Testis (tissue), 3 donors: ENCODE measurements around the gene RPS27L. TPM values are rescaled to one million over a fixed set of nuclear protein-coding genes. Genes with fewer than 3 reads are reported as not detected.

Experiments used
- DNase-seq: peaks from one replicate; pipeline ENCODE4 v3.0.0-alpha.2; 2019
- H3K27ac ChIP-seq, 2 donors: fragments of 200-600 bp; sonication (generic); one replicate each; pipeline ENCODE4 v1.5.1; 2019
- H3K27me3 ChIP-seq: fragments of 200-600 bp; sonication (generic); one replicate; pipeline ENCODE4 v1.5.1; 2019
- H3K36me3 ChIP-seq: fragments of 200-600 bp; sonication (generic); one replicate; pipeline ENCODE4 v1.5.1; 2017; ENCODE audit warnings: low read depth; ENCODE audit errors: missing control alignments
- H3K4me1 ChIP-seq: fragments of 200-600 bp; sonication (generic); one replicate; pipeline ENCODE4 v1.5.1; 2019
- H3K4me3 ChIP-seq, 2 donors: fragments of 200-600 bp; sonication (generic); one replicate each; pipeline ENCODE4 v1.5.1; 2017 to 2019
- H3K9me3 ChIP-seq: fragments of 200-600 bp; sonication (generic); one replicate; pipeline ENCODE4 v1.5.1; 2017
- POLR2A ChIP-seq: fragments of 450-650 bp; IDR thresholded peaks from one replicate; pipeline ENCODE4 v1.6.1; 2017; ENCODE audit warnings: antibody characterized with exemption, mild to moderate bottlenecking, moderate library complexity
- WGBS, 2 donors: methylation state at CpG; one replicate each; pipeline ENCODE4 v1.1.5; 2018; 5-methylcytosine and 5-hydroxymethylcytosine counted together
- intact Hi-C: fragments of 100-400 bp; cut with DNase I; formaldehyde crosslinking; loops from one replicate; pipeline ENCODE4 v1.15.1; 2023; ENCODE audit warnings: low total_unique reads
- polyA plus RNA-seq: library from polyadenylated mRNA; stranded (reverse); fragments of 350-450 nt; fragmentation: Illumina TruSeq; extraction: RNeasy Lipid Tissue Mini Kit (QIAGEN cat#74804); gene quantifications from one replicate; pipeline ENCODE4 v1.2.3, GENCODE V29; 2014; ENCODE audit warnings: low read depth, low replicate concordance; ENCODE audit not compliant: insufficient read depth
- total RNA-seq, 2 donors: library from RNA; depleted of rRNA; stranded (reverse); fragments of >200 nt; gene quantifications; one replicate each; pipeline ENCODE4 v1.2.3, GENCODE V29; 2016
- TF ChIP-seq, protein P1 (sequence below), 3 experiments: fragments of 450-650 bp in 2 of 3; fragments of 200-600 bp in 1 of 3; sonication (generic) in 1 of 3; IDR thresholded peaks; one replicate each; pipeline ENCODE4 v1.5.1; 2016 to 2019; ENCODE audit warnings: antibody characterized with exemption in 3 of 3, mild to moderate bottlenecking in 2 of 3, moderate library complexity in 1 of 3

The RPS27L gene
- total and polyA plus RNA-seq, 3 donors from 2014 or later: 34.3 to 69.7 (median 46.6) TPM

DNA sequence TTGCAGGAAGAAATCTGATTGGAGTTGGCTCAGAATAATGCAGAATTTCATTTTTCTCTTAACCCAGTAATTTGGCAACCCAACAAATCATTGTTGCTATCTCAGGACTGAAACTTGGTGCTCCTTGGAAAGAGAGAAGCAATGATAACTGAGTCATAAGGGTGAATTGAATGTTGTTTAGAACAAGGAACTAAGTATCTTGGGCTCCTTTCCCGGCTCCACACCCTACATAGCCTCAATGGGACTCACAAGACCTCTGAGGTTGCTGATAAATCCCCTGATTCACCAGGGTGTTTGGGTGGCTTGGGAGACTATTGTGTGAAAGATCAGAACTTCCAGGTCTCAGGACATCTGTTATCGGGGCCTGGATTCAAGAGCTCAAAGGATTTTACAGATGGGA lies 24.4 kb upstream of the RPS27L start:
- TF ChIP-seq, protein P1, sequence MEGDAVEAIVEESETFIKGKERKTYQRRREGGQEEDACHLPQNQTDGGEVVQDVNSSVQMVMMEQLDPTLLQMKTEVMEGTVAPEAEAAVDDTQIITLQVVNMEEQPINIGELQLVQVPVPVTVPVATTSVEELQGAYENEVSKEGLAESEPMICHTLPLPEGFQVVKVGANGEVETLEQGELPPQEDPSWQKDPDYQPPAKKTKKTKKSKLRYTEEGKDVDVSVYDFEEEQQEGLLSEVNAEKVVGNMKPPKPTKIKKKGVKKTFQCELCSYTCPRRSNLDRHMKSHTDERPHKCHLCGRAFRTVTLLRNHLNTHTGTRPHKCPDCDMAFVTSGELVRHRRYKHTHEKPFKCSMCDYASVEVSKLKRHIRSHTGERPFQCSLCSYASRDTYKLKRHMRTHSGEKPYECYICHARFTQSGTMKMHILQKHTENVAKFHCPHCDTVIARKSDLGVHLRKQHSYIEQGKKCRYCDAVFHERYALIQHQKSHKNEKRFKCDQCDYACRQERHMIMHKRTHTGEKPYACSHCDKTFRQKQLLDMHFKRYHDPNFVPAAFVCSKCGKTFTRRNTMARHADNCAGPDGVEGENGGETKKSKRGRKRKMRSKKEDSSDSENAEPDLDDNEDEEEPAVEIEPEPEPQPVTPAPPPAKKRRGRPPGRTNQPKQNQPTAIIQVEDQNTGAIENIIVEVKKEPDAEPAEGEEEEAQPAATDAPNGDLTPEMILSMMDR (IDR thresholded peaks at IDR 0.05): no peak
- TF ChIP-seq POLR2A: no peak
- no peak overlapping the region for H3K4me3 ChIP-seq
- H3K27ac ChIP-seq: no peak overlapping the region
- intact Hi-C loops: no loop called here
- DNase-seq: no peak
- H3K27me3 ChIP-seq: no peaks in the 10 kb centered on the region
- 82 to 87% methylated on average over 2 of the region's 2 CpGs for WGBS, 2 donors
- H3K4me1 ChIP-seq: no peaks in the 10 kb centered on the region
- no peaks in the 10 kb centered on the region for H3K36me3 ChIP-seq
- H3K9me3 ChIP-seq: no peaks in the 10 kb centered on the region

DNA sequence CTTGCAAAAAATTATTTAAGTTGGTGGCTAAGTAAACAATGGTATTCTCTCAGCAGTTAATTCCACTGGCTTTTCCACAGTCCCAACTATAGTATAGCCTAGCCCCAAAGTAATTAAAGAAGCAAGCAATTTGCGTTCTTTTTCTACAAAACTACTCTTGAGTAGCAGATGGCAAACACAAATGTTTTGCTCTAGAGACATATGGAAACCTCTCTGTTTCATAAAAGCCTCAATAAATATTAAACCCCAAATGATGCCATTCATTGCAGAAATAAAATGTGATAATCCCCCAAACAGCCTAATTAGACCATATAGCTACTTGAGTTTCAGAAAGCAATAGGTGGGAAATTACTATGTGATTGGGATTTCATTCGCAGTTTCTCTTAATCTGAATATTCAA lies 23.5 kb upstream of the RPS27L start:
- H3K4me1 ChIP-seq: no peaks in the 10 kb centered on the region
- no peaks in the 10 kb centered on the region for H3K9me3 ChIP-seq
- DNase-seq: no peak
- TF ChIP-seq POLR2A: no peak
- TF ChIP-seq, protein P1 (IDR thresholded peaks at IDR 0.05): no peak
- no peaks in the 10 kb centered on the region for H3K36me3 ChIP-seq
- no peak overlapping the region for H3K27ac ChIP-seq
- no peak overlapping the region for H3K4me3 ChIP-seq
- intact Hi-C loops: no loop called here
- 90 to 99% methylated on average over 2 of the region's 2 CpGs for WGBS, 2 donors
- H3K27me3 ChIP-seq: no peaks in the 10 kb centered on the region

DNA sequence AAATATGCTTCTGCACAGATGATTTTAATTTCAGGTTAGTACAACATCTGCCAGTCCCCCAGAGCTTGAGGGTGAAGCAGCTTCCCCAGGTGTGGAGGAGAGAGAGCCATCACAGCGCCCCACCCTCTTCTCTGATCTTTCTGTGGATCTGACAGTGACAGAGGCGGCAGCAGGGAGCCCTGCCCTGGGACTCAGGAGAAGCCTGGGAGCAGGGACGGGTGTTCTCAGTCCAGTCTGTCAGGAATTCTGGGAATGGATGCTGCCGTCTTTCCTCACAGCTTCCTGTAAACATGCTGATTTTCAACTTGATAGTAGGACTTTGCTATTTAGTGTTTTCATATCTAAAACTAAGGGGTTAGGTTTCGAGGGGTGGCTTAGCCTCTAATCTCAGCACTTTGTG lies 20.8 kb upstream of the RPS27L start:
- no peak for DNase-seq
- Histone ChIP-seq H3K36me3 (no peaks in the 10 kb centered on the region), H3K27me3 (no peaks in the 10 kb centered on the region), H3K27ac (no peak overlapping the region), H3K9me3 (no peaks in the 10 kb centered on the region), H3K4me3 (no peak overlapping the region), H3K4me1 (no peaks in the 10 kb centered on the region)
- no peak for TF ChIP-seq POLR2A
- TF ChIP-seq, protein P1 (IDR thresholded peaks at IDR 0.05): no peak
- WGBS, 2 donors: 44 to 45% methylated on average over 5 of the region's 5 CpGs
- intact Hi-C loops: no loop called here

DNA sequence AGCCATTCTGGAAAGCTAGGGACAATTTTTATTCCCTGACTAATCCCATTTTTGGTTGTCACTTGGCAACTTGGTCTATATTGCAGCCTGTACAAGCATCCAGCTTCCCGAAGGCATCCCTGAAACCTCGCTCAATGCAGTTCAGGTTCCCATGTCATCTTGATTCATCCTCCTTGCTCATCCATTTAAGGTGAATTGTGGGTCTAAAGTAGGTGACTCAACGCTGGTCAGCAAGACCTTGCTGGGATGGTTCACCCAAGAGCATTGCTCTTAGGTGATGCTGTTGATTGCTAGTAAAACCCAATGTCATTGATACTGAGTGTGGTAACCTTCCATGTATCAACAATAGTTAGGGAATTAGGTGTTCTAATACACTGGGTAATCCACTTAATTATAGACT lies 19.0 kb upstream of the RPS27L start:
- no peaks in the 10 kb centered on the region for H3K4me1 ChIP-seq
- H3K36me3 ChIP-seq: no peaks in the 10 kb centered on the region
- WGBS, 2 donors: 94 to 95% methylated on average over 3 of the region's 3 CpGs
- TF ChIP-seq POLR2A: no peak
- TF ChIP-seq, protein P1 (IDR thresholded peaks at IDR 0.05): no peak
- DNase-seq: no peak
- no peaks in the 10 kb centered on the region for H3K27me3 ChIP-seq
- no peaks in the 10 kb centered on the region for H3K9me3 ChIP-seq
- H3K4me3 ChIP-seq: no peak overlapping the region
- H3K27ac ChIP-seq: no peak overlapping the region
- intact Hi-C loops: no loop called here

DNA sequence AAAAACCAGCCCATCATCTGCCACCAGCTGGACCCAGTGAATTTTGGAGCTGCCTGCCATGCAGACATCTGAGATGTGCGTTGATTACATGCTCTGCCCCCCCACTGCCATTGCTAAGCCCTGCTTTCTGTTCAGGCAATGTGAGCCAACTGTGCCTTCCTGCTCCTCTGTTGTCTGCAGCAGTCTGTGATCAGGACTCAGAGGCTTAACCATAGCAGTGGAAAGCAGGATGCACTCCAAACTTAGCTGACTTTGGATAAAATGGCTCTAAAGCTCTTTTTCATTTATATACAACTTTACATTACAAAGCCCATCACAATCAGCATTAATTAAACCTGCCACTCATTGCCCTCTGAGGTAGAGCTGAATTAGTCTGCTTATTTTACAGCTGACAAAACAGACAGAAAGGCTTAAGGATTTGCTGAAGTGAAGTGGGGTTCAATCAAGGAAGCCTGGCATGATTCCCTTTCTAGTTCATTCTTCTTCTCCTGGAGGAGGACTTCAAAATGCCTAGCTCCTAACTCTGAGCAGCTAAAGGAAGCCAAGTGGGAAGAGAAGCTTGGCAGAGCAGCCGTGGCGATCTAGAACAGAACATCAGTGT lies 15.7 kb upstream of the RPS27L start:
- no peaks in the 10 kb centered on the region for H3K36me3 ChIP-seq
- H3K4me3 ChIP-seq: no peak overlapping the region
- no peaks in the 10 kb centered on the region for H3K9me3 ChIP-seq
- WGBS, 2 donors: 65 to 68% methylated on average over 3 of the region's 3 CpGs
- no peaks in the 10 kb centered on the region for H3K27me3 ChIP-seq
- H3K27ac ChIP-seq: no peak overlapping the region
- no peak for TF ChIP-seq POLR2A
- TF ChIP-seq, protein P1 (IDR thresholded peaks at IDR 0.05): no peak
- no peaks in the 10 kb centered on the region for H3K4me1 ChIP-seq
- intact Hi-C loops: no loop called here
- no peak for DNase-seq
